GM12878 (cell line): ENCODE measurements around the gene NMD3.

Source experiments
- CEBPB ChIP-seq, 2 experiments: fragments of 150-350 bp in 1 of 2; IDR thresholded peaks; 2 replicates each; pipeline ENCODE4 v1.6.1; 2012 to 2014; ENCODE audit warnings: low read depth in 2 of 2, low read length in 2 of 2, borderline replicate concordance in 1 of 2, inconsistent platforms in 1 of 2
- ESRRA ChIP-seq: IDR thresholded peaks from 2 replicates; pipeline ENCODE4 v1.6.1; 2012; ENCODE audit warnings: mild to moderate bottlenecking, low read length, improper control_type of control experiment
- GABPA ChIP-seq: IDR thresholded peaks from 2 replicates; pipeline ENCODE4 v1.6.1; 2014; ENCODE audit warnings: antibody characterized with exemption, low read depth, mild to moderate bottlenecking, inconsistent platforms
- KAT2A ChIP-seq: conservative IDR thresholded peaks from 2 replicates; pipeline ENCODE4 v1.6.1; 2011; ENCODE audit warnings: low read depth, low read length; ENCODE audit not compliant: control insufficient read depth
- PAX8 ChIP-seq: fragments of 450-650 bp; IDR thresholded peaks from 2 replicates; pipeline ENCODE4 v1.6.1; 2017; ENCODE audit warnings: mild to moderate bottlenecking, moderate library complexity
- POLR2A ChIP-seq: IDR thresholded peaks from 2 replicates; pipeline ENCODE4 v1.6.1; 2011; ENCODE audit warnings: low read depth, mild to moderate bottlenecking, low read length
- POLR2AphosphoS2 ChIP-seq: IDR thresholded peaks from 2 replicates; pipeline ENCODE4 v1.6.1; 2011; ENCODE audit warnings: low read depth, mild to moderate bottlenecking, low read length, improper control_type of control experiment, moderate library complexity
- POU2F2 ChIP-seq: IDR thresholded peaks from 3 replicates; pipeline ENCODE4 v1.6.1; 2011; ENCODE audit warnings: low read depth, mild to moderate bottlenecking, low read length, borderline replicate concordance
- RAD21 ChIP-seq: IDR thresholded peaks from 2 replicates; pipeline ENCODE4 v1.6.1; 2011; ENCODE audit warnings: mild to moderate bottlenecking, low read depth, low read length, moderate library complexity; ENCODE audit not compliant: insufficient read depth
- SIN3A ChIP-seq: IDR thresholded peaks from 2 replicates; pipeline ENCODE4 v1.6.1; 2012; ENCODE audit warnings: low read depth, low read length, improper control_type of control experiment
- TF ChIP-seq, protein P1 (sequence below): IDR thresholded peaks from 2 replicates; pipeline ENCODE4 v1.6.1; 2012; ENCODE audit warnings: low read depth, low read length, improper control_type of control experiment
- TF ChIP-seq, protein P2 (sequence below): IDR thresholded peaks from 2 replicates; pipeline ENCODE4 v1.6.1; 2011; ENCODE audit warnings: low read depth, mild to moderate bottlenecking, low read length, moderate library complexity, borderline replicate concordance; ENCODE audit errors: extremely low read depth
- TF ChIP-seq, protein P3 (sequence below): fragments of 450-650 bp; IDR thresholded peaks from 2 replicates; pipeline ENCODE4 v1.6.1; 2014; ENCODE audit warnings: mild to moderate bottlenecking

DNA sequence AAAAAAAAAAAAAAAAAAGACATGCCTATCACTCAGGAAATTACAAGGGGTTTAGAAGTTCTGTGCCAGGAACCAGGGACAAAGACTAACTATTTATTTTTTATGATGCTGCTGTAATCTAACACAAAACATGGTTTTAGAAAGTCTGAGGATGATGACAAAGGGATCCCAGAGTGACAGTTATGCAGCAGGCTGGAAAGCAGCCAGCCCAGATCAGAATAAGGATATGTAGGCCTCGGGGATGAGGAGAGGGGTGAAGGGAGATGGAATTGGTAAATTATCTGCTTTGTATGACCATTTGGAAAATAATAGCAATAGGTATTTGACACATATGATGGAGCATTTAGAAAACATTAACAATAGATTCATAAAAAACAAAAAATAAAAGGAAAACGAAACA is 34.1 kb upstream of the NMD3 start:
- TF ChIP-seq KAT2A, result no peak
- TF ChIP-seq PAX8, result no peak
- no peak for TF ChIP-seq POU2F2
- no peak for TF ChIP-seq CEBPB (IDR thresholded peaks at IDR 0.05; ENCODE audit: borderline replicate concordance in 1 of 2, low read depth in 2 of 2, low read length in 2 of 2)
- TF ChIP-seq POLR2AphosphoS2, result no peak
- TF ChIP-seq, protein P1, sequence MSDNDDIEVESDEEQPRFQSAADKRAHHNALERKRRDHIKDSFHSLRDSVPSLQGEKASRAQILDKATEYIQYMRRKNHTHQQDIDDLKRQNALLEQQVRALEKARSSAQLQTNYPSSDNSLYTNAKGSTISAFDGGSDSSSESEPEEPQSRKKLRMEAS, result no peak
- no peak for TF ChIP-seq ESRRA
- no peak for TF ChIP-seq POLR2A
- TF ChIP-seq, protein P2, sequence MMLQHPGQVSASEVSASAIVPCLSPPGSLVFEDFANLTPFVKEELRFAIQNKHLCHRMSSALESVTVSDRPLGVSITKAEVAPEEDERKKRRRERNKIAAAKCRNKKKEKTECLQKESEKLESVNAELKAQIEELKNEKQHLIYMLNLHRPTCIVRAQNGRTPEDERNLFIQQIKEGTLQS, result no peak
- no peak for TF ChIP-seq GABPA
- TF ChIP-seq SIN3A, result no peak
- TF ChIP-seq, protein P3, sequence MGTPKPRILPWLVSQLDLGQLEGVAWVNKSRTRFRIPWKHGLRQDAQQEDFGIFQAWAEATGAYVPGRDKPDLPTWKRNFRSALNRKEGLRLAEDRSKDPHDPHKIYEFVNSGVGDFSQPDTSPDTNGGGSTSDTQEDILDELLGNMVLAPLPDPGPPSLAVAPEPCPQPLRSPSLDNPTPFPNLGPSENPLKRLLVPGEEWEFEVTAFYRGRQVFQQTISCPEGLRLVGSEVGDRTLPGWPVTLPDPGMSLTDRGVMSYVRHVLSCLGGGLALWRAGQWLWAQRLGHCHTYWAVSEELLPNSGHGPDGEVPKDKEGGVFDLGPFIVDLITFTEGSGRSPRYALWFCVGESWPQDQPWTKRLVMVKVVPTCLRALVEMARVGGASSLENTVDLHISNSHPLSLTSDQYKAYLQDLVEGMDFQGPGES, result no peak
- TF ChIP-seq RAD21, result no peak
